ENCODE measurements around the gene C5AR2. TPM values are rescaled to one million over a fixed set of nuclear protein-coding genes. Genes with fewer than 3 reads are reported as not detected.

Gene C5AR2
- total RNA-seq, 1 experiment from 2014 or later = not detected

- no peak overlapping the region for H3K27ac ChIP-seq (ENCODE audit: low read depth, low read length, poor library complexity, severe bottlenecking)
- ChIA-PET POLR2A (ENCODE audit: low non-redundant PET) (no interaction called here), CTCF (no interaction called here)
- no peaks in the 10 kb centered on the region for H3K9me3 ChIP-seq (ENCODE audit: low read depth, low read length, poor library complexity, severe bottlenecking)
- no peak for DNase-seq (ENCODE audit: low spot score)
- intact Hi-C loops (cut with micrococcal nuclease; ENCODE audit: unreplicated experiment) = no loop called here
- no peaks in the 10 kb centered on the region for H3K4me1 ChIP-seq (ENCODE audit: insufficient read depth, low read length, poor library complexity, severe bottlenecking)
- TF ChIP-seq CTCF (conservative IDR thresholded peaks at IDR 0.05; ENCODE audit: low read depth, low read length) (no peak), EZH2 (IDR thresholded peaks at IDR 0.05; ENCODE audit: borderline replicate concordance, low read depth, low read length, poor library complexity, severe bottlenecking) (no peak)
- H3K4me3 ChIP-seq (ENCODE audit: low read depth, low read length, poor library complexity, severe bottlenecking) = no peak overlapping the region
- H3K36me3 ChIP-seq (ENCODE audit: insufficient read depth, low read length, poor library complexity, severe bottlenecking) = peaks cover 46% of the 10 kb centered on the region
- BruUV-seq (replicated peaks) = no TSS peak
- H3K27me3 ChIP-seq (replicated peaks; ENCODE audit: insufficient read depth, low read depth, low read length, poor library complexity) = no peaks in the 10 kb centered on the region
These were observed 47.5 kb downstream of the C5AR2 start for GRCh38 chr19:47379381-47379938.

- intact Hi-C loops (cut with micrococcal nuclease; ENCODE audit: unreplicated experiment) = no loop called here
- DNase-seq (ENCODE audit: low spot score) = no peak
- Histone ChIP-seq H3K9me3 (ENCODE audit: low read depth, low read length, poor library complexity, severe bottlenecking) (no peaks in the 10 kb centered on the region), H3K36me3 (ENCODE audit: insufficient read depth, low read length, poor library complexity, severe bottlenecking) (peaks cover 35% of the 10 kb centered on the region), H3K4me1 (ENCODE audit: insufficient read depth, low read length, poor library complexity, severe bottlenecking) (no peaks in the 10 kb centered on the region), H3K27ac (ENCODE audit: low read depth, low read length, poor library complexity, severe bottlenecking) (no peak overlapping the region), H3K27me3 (replicated peaks; ENCODE audit: insufficient read depth, low read depth, low read length, poor library complexity) (no peaks in the 10 kb centered on the region), H3K4me3 (ENCODE audit: low read depth, low read length, poor library complexity, severe bottlenecking) (no peak overlapping the region)
- BruUV-seq (replicated peaks) = no TSS peak
- ChIA-PET CTCF (no interaction called here), POLR2A (ENCODE audit: low non-redundant PET) (no interaction called here)
- TF ChIP-seq CTCF (conservative IDR thresholded peaks at IDR 0.05; ENCODE audit: low read depth, low read length) (no peak), EZH2 (IDR thresholded peaks at IDR 0.05; ENCODE audit: borderline replicate concordance, low read depth, low read length, poor library complexity, severe bottlenecking) (no peak)
These were observed 48.6 kb downstream of the C5AR2 start for GRCh38 chr19:47380559-47380958.

- H3K27me3 ChIP-seq (replicated peaks; ENCODE audit: insufficient read depth, low read depth, low read length, poor library complexity) = no peaks in the 10 kb centered on the region
- intact Hi-C loops (cut with micrococcal nuclease; ENCODE audit: unreplicated experiment) = no loop called here
- H3K27ac ChIP-seq (ENCODE audit: low read depth, low read length, poor library complexity, severe bottlenecking) = no peak overlapping the region
- ChIA-PET POLR2A (ENCODE audit: low non-redundant PET) (no interaction called here), CTCF (no interaction called here)
- no peaks in the 10 kb centered on the region for H3K9me3 ChIP-seq (ENCODE audit: low read depth, low read length, poor library complexity, severe bottlenecking)
- no TSS peak for BruUV-seq (replicated peaks)
- H3K4me1 ChIP-seq (ENCODE audit: insufficient read depth, low read length, poor library complexity, severe bottlenecking) = no peaks in the 10 kb centered on the region
- TF ChIP-seq EZH2 (IDR thresholded peaks at IDR 0.05; ENCODE audit: borderline replicate concordance, low read depth, low read length, poor library complexity, severe bottlenecking) (no peak), CTCF (conservative IDR thresholded peaks at IDR 0.05; ENCODE audit: low read depth, low read length) (no peak)
- DNase-seq (ENCODE audit: low spot score) = no peak
- H3K4me3 ChIP-seq (ENCODE audit: low read depth, low read length, poor library complexity, severe bottlenecking) = no peak overlapping the region
- H3K36me3 ChIP-seq (ENCODE audit: insufficient read depth, low read length, poor library complexity, severe bottlenecking) = peaks cover 31% of the 10 kb centered on the region
These were observed 49.1 kb downstream of the C5AR2 start for GRCh38 chr19:47381121-47381520.

All from A673 (cell line).